EL (cell line): ENCODE data around the gene CCIN.
"Not testable (repeated sequence)": the region's sequence is repeated elsewhere in the genome, so short reads cannot be mapped to it uniquely, and the experiment has no call there.

ENCODE experiments used
- DNase-seq: peaks from one replicate; pipeline ENCODE4 v3.0.0-alpha.2; 2016

Gene CCIN

DNA sequence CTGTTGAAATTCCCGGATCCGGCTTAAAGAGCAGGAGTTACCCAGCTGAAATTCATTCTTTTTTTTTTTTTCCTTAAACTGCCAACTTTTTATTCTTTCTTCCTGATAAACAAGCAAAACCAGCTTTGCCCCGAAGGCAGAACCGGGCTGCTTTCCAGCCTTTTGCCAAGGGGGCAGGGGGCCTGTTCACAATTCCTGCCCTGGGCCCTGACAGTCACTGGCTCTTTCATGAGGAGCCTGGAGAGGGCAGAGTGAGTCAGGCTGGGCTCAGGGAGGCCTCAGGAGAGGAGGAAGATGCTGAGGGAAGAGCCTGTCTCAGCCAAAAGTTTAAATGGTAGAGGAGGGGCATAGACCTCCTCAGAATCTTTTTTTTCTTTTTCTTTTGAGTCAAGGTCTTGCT, 27.9 kb upstream of the CCIN start:
- peak; percentile 47 for DNase-seq

DNA sequence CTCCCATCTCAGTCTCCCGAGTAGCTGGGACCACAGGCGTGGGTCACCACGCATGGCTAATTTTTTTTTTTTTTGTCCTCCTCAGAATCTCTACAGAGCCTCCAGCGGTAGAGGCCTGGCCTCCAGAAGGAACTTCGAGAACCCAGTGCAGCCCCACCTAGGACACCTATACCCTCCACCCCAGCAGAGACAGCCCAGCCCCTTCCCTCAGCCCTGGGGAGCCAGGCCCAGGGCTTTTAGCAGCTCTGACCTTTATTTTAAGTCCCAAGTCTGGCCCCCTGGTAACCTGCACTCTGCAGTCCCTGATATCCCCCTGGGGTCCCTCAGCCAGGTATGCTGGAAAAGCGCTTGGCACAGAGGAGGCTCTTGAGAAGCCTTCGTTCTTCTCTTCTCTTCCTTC, 27.4 kb upstream of the CCIN start:
- no peak for DNase-seq

DNA sequence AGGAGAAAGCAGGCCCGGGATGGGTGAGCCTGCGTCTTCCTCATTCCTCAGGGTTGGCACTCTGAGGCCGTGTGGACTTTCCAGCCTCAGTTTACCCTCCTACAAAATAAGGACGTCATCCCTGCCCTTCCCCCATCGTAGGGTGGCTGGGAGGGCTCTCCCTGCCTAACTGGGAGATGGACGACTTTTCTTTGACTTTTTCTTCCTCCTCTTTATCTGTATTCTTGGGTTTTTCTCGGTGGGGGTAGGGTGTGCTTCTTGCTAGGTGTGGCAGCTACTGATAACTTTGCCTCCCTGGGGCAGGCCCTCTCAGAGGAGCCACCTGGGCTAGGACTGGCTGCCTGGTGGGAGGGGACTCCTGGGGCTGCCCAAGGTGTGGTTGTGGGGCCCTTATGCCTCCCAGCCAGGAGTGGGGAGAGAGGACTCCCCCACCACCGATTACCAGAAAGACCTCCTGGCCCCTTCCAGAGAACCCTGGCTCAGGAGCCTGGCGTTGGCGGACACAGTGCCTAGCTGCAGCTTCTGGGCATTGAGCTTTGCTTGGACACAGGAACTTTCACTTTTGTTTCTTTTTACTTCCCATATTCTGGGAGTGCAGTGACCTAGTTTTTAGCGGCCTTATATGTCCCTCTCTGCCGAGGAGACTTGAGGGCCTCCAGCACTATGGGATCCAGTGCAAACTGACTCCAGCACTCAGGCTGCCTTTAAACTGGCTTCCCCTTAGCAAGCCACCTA, 26.5 kb upstream of the CCIN start:
- no peak for DNase-seq

DNA sequence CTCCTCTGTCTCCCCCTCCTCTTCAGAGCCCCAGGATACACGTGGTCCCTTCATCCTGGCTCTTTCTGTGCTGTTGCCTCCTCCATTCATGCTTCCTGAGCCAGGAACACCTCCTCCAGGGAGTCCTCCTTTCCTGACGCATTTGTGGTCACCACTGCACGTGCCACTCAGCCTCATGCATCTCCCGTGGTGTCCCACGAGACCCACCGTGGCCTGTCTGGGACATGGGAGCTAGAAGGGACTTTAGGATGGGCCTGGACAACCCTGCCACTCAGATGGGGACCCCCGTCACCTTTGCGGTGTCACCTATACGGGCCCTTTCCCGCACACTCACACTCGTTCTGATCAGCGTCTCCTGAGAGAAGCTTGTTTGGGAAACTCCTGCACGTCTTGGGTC, 25.9 kb upstream of the CCIN start:
- DNase-seq: no peak

DNA sequence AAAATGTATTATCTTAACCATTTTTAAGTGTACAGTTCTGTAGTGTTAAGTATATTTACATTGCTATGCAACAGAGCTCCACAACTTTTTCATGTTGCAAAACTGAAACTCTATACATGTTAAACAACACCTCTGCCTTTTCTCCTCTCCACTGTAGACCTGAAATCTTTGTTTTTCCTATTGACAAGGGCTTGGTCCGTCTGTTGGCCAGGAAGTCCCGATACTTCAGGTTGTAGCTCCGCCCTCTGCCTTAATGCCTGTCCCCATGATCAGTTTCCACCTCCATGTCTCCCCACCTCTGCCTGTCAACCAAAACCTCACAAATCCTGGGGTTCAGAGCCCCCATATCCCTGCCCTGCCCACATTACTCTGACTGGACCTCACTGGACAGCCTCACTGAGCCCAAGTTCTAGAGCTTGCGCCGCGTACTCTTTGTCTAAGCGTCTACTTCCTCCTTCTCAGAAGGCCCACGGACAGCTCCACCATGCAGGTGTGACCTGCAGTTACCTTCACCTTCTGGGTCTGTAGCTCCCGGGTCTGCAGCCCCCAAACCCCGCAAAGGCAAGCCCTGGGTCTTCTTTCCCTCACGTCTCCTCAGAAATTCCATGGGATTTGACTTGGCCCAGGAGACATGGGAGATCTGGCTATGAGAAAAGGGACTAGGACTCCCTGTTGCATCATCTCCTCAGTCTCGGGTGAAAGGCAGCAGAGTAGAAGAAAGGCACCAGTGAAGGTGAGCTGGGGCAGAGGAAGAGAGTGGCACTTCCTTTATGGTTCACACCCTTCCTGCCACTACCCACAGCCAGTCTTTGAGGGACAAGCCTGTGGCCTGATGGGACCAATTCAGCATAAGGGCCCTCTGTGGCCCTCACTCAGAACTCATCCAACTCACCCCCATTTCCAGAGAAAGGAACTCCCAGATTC, 24.6 kb upstream of the CCIN start:
- DNase-seq: no peak

DNA sequence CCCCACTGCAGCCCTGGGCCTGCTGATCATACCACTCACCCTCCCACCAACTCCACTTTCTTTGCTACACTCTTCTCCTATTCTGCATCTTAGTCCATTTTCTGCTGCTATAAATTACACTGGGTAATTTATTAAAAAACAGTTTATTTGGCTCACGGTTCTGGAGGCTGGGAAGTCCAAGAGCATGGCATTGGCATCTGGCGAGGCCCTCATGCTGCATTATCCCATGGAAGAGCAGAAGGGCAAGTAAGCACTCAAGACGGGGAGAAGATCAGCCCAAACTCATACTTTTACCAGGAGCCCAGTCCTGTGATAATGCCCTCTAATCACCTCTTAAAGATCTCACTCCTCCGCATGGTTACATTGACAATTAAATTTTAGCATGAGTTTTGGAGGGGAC, 23.2 kb upstream of the CCIN start:
- no peak for DNase-seq

DNA sequence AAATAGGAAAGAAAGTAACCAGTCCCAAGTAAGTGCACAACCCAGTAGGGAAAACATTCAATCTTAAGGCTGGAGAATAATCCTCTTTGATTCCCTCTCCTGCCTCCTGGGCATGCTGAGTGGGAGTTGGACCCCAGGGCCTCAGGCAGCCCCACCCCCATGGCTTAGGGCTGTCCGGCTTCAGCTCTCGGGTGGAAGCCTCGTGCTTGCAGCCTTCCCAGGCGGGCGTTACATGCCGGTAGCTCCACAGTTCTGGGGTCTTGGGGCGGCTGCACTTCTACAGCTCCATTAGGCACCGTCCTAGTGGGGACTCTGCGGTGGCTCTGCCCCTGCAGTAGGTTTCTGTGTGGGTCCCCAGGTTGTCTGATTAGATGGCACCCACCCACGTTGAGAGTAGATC, 22.5 kb upstream of the CCIN start:
- DNase-seq: no peak

DNA sequence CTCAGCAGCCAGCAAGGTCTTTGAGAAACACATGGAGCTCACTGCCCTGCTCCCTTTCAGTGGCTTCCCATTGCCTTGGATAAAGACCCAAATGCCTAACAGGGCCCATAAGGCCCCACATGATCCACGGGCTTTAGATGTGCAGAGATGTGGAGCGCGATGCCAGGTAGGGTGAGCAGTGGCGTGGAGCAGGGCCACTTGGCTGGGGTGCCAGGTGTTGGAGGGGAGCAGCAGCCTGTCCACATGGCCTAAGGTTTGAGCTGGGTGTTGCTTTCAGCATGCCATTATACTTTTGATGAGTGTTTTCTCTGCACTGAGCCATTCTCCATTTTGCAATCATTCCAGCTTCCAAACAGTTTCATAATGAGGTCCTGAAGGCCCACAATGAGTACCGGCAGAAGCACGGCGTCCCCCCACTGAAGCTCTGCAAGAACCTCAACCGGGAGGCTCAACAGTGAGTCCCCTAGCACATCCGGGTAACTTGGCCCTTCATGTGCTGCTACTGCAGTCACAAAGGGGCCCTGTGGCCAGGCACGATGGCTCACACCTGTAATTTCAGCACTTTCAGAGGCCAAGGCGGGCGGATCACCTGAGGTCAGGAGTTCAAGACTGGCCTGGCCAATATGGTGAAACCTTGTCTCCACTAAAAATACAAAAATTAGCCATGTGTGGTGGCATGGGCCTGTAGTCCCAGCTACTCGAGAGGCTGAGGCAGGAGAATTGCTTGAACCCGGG, 21.6 kb upstream of the CCIN start:
- no peak for DNase-seq

DNA sequence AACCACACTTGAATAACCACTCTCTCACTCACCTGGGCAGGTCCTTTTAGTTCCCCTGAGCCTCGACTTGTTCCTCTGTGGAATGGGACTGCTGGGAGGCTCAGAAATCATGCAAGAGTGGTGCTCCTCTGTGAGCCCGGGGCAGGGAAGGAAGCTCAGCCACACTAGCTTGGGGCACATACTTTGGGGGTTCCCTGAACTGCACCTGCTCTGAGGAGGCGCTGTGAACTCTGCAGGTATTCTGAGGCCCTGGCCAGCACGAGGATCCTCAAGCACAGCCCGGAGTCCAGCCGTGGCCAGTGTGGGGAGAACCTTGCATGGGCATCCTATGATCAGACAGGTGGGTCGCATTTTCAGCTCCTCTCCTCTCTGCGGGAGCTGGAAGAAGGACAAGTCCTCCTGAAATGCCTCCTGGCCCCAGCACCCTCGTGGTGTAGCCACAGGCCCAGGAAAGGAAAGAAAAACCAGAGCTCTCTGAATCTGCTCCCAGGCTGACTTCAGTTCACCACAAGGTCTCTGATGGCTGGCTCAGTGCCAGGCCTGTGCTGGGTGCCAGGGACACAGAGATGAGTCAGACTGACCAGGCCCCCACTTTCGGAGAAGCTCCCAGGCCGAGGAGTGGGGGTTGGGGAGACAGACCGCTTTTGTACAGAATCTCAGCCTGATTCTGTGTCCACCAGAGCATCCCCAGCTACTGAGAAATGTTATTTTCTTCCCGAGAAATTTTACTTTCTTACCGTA, 20.7 kb upstream of the CCIN start:
- DNase-seq: peak; percentile 98

DNA sequence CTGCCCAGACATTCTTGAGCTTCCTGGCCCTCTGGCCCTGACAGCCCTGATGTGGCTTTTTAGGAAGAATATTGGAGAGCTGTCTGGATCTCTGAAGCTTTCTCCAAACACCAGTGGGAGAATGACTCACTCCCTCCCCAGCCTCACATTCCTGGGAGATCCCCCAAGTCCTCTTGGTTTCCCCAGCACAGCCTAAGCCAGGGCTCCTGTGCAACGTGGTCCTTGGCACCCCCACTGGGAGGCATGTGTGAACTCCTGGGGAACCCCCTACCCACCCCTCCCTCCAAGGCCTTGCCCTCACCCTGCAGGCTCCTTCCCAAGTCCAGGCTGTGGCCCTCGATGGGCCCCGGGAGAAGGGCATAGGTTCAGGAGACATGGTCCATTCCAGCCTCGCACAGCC, 20.0 kb upstream of the CCIN start:
- DNase-seq: peak; percentile 87

DNA sequence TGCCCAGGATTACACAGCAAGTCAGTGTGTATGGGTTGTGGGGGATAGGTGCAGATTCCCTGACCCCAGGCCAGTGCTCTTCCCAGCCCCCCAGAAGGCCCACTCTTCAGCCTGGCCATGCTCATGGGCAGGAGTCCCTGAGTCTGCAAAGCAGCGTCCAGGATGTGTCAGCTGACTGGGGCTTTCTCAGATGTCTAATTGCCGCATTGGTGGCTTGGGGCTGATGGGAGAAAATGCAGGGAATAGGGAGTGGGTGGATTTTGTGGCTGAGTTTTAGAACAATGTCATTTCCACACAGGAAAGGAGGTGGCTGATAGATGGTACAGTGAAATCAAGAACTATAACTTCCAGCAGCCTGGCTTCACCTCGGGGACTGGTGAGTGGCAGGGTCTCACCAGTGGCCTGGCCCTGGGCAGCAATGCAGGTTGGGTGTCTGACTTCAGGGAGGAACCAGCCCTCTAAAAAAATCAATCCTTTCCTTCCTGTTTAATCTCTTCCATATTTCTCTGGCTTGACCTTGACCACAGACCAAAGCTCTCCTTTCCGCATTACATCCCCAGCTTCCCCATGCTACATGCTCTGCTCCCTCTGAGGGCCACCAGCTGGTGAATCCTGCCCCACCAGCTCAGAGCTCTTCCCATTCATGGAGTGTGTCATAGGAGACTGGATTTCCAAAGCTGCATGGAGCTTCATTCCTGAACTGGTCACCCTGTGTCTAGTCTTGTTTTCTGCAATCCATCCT, 18.4 kb upstream of the CCIN start:
- DNase-seq: no peak

DNA sequence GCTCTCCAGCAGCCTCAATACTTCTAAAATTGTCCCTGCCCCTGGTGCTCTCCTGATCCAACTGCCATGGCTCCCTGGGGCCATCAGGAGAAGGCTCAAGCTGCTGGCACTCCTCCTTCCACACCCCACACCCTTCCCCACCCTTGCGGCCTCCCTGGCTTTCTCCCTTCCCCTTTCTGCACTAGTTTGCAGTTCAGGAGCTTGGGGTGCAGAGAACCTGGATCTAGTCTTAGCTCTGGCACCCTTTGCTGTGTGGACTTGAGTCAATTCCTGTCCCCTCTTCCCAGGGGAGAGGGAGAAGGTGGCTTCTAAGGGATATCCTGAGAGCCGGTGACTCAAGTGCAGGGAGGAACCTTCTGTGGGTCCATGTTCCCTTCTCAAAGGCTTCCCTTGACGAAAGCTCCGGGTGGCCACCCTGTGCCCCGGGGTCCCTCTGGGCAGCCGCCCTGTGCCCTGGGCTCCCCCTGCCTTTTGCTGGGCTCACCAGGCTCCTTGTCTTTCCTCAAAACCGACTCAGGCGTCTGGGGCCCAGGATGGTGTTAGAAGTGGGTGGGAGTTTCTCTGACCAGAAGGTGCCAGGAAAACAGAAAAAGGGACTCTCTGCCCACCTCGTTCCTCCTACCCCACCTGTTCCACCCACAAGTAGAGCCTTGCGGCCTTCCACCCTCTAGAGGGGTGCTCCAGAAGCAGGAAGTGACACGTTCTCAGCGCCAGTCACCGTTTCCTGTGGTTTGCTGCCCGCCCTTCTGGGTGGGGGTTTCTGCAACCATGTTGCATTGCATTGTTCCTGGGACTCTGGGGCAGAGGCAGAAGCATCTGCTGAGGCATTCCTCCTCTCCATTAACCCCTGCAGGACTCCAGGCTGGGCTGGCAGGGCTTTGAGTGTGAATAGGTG, 17.6 kb upstream of the CCIN start:
- peak; percentile 88 for DNase-seq

DNA sequence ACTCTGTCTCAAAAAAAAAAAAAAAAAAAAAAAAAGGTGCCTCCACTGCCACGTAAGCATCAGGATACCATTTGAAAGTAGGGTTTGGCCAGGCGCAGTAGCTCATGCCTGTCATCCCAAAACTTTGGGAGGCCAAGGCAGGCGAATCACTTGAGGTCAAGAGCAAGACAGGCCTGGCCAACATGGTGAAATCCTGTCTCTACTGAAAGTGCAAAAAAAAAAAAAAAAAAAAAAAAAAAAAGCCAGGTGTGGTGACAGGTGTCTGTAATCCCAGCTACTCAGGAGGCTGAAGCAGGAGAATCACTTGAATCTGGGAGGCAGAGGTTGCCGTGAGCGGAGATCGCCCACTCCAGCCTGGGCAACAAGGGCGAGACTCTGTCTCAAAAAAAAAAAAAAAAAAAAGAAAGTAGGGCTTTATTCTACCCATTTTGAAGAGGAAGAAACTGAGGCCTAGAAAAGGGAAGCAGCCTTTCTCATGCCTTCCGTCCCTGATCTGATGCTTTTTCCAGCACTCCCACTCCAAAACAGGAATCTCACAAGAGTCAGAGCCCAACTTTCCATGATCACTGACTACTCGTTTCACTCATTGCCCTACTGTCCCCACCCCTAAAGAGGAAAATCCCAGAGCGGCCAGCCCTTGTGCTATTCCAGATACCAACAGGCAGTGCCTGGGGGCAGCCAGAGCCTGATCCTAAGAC, 16.3 kb upstream of the CCIN start:
- no peak for DNase-seq

DNA sequence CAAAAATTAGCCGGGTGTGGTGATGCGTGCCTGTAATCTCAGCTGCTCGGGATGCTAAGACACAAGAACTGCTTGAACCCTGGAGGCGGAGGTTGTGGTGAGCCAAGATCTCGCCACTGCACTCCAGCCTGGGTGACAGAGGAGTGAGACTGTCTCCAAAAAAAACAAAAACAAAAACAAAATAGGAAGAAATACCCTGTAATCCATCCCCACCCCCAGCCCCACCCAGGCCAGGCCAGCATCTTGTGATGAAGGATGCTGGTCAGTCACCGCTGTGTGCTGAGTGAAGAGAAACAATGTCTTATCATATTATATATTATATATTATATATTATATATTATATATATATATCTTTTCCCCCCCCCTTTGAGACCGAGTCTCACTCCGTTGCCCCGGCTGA, 15.4 kb upstream of the CCIN start:
- no peak for DNase-seq

DNA sequence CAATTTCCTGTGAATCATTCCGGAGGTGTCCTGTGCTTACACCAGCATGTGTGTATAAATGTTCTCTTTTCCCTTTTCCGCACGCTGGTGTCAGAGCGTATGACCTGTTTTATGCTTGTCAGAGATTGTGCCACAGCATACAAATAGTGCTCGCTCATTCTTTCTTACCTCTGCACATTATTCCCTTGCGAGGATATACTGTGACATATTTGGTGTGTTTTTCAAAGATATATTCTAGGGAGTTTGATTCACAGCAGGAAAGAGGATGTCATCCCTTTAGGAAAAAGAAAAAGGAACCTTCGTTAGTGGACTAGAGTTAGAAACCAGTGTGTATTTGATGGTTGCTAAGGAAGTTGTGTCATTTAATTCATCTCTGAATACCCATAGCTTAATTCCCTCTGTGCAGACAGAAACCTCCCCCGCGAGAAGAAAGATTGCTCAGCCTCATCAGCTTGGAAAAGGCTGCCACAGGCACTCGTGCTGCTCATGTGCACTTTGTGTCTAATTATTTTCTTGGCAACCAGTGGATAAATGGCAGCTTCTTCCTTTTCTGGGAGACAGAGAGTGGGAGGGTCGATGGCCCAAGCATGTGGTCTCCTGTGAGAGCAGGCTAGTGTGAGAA, 14.7 kb upstream of the CCIN start:
- DNase-seq: peak; percentile 49

DNA sequence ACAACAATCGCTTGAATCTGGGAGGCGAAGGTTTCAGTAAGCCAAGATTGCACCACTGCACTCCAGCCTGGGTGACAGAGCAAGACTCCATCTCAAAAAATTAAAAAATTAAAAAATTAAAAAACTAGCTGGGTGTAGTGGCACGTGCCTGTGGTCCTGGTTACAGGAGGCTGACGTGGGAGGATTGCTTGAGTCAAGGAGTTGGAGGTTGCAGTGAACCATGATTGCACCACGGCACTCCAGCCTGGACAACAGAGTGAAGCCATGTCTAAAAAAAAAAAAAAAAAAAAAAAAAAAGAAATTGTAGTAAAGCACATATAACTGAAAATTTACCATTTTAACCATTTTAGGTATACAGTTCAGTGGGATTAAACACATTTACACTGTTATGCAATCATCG, 13.1 kb upstream of the CCIN start:
- no peak for DNase-seq

DNA sequence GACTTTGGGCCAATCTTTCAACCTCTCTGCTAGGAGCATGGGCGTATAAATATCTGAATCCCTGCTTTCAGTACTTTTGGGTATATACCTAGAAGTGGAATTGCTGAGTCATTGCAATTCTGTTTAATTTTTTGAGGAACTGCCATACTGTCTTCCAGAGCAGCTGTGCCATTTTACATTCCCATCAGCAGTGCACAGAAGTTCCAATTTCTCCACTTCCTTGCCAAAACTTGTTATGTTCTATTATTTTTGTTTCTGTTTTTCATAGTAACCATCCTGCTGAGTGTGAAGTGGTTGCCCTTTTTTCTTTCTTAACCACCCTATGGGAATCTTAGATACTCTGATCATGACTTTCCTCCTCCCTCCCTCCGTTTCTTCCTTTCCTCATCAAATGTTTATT, 11.1 kb upstream of the CCIN start:
- no peak for DNase-seq

DNA sequence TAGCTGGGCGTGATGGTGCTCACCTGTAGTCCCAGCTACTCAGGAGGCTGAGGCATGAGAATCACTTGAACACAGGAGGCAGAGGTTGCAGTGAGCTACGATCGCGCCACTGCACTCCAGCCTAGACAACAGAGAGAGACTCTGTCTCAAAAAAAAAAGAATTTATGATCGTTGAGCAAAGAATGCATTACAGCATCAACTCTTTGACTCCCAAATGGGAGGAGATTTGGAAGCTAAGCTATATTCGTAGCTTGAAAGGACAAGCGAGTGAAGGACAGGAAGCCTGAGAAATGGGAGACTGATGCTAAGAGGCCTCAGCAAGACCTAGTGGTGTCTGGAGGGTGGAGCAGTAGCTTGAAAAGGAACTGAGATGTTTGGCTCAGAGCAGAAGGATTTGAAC, 10.3 kb upstream of the CCIN start:
- no peak for DNase-seq

DNA sequence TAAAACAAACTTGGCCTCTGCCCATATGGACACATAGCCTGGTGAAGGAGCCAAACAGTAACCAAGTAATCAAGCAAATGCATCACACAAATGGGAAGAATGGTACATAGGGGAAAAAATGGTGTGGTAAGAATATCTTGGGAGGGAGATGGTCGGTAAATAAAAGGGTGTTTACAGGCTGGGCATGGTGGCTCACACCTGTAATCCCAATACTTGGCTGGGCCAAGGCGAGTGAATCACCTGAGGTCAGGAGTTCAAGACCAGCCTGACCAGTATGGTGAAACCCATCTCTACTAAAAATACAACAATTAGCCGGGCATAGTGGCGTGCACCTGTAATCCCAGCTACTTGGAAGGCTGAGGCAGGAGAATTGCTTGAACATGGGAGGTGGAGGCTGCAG, 9.7 kb upstream of the CCIN start:
- DNase-seq: not testable (repeated sequence)

DNA sequence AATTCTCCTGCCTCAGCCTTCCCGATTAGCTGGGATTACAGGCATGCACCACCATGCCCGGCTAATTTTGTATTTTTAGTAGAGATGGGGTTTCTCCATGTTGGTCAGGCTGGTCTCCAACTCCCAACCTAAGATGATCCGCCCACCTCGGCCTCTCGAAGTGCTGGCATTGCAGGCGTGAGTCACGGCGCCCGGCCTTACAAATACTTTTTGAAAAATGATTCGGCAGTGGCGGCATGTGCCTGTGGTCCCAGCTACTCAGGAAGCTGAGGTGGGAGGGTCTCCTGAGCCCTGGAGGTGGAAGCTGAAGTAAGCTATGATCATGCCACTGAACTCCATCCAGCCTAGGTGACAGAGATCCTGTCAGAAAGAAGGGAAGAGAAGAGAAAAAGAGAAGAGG, 9.1 kb upstream of the CCIN start:
- not testable (repeated sequence) for DNase-seq
